GM13977 (cell line): ENCODE data around the gene SUN1.
A peak's percentile ranks its signal among the peaks of the same experiment; 100 is the strongest.

ENCODE experiments used
- DNase-seq: peaks from one replicate; pipeline ENCODE4 v3.0.0; 2012; ENCODE audit warnings: low spot score
- in situ Hi-C: fragments of 300-500 bp; cut with MboI; formaldehyde crosslinking; loops from one replicate; pipeline ENCODE4 v1.12.0; 2022; ENCODE audit warnings: low sequenced_read_pairs, low pct_unique_long_range_greater_than_20kb, mixed read lengths, inconsistent platforms; ENCODE audit not compliant: unreplicated experiment
- TF ChIP-seq, protein P1 (sequence below): IDR thresholded peaks from 2 replicates; pipeline ENCODE4 v1.5.1; 2012; ENCODE audit warnings: mild to moderate bottlenecking, control low read depth; ENCODE audit not compliant: insufficient read depth; ENCODE audit errors: extremely low read depth, missing control alignments

The SUN1 gene

DNA sequence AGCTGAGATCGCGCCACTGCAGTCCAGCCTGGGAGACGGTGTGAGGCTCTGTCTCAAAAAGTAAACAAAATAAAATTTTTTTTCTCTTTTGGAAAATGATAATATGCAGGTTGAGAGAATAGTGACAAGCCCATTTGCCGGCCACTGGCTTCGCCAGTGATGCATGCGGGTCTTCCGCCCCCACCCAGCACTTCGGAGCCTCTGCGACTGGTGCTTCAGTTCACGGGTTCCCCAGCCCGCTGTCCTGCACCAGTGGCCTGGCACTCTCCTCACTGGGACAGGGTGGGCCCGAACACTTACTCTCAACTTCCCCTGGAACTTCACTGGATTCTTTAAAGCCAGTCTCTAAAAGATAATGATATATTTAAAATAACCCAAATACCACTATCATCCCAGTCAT, 2.7 kb downstream of the SUN1 start:
- TF ChIP-seq, protein P1, sequence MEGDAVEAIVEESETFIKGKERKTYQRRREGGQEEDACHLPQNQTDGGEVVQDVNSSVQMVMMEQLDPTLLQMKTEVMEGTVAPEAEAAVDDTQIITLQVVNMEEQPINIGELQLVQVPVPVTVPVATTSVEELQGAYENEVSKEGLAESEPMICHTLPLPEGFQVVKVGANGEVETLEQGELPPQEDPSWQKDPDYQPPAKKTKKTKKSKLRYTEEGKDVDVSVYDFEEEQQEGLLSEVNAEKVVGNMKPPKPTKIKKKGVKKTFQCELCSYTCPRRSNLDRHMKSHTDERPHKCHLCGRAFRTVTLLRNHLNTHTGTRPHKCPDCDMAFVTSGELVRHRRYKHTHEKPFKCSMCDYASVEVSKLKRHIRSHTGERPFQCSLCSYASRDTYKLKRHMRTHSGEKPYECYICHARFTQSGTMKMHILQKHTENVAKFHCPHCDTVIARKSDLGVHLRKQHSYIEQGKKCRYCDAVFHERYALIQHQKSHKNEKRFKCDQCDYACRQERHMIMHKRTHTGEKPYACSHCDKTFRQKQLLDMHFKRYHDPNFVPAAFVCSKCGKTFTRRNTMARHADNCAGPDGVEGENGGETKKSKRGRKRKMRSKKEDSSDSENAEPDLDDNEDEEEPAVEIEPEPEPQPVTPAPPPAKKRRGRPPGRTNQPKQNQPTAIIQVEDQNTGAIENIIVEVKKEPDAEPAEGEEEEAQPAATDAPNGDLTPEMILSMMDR: no peak
- no peak for DNase-seq
- in situ Hi-C loops: no loop called here

DNA sequence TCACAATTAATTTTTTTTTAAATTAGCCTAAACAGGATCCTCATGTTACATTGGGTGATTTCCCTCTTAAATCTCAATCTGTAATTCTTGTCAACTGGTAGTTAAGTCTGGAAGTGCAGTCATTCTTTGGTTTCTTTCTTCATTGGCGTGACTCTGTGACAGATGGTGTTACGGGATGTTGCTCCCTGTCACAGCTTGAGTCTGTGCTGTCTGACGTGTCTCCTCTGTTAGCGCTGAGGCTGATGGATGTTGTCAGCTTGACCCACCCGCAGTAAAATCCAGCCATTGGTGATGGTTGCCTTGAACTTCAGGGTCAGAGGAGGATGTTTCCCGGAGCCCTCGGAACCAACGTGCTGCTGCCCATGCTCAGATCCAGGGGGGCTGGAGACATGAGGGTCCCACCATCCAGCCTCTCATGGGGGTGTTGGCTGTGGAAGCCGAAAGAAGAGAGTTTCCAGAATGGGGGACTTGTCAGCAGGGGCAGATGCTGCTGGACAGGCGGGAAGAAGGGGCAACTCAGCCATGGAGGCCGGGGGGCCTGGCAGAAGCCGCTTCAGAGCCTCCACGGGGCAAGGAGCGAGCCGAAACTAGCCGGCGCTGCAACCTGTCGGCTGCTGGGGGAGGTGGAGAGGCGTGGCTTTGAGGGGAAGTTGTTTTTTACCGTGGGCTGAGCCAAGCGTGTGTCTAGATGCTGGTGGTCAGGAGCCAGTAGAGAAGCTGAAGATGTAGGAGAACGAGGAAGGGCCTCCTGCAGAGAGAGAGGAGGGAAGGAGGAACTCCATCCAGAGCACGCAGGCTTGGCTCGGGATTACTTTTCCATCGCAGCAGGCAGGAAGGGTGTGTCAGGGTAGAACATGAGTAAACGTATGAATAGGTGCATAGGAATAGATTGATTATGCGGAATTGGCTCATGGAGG, 3.5 kb downstream of the SUN1 start:
- TF ChIP-seq, protein P1: no peak
- in situ Hi-C loops: no loop called here

DNA sequence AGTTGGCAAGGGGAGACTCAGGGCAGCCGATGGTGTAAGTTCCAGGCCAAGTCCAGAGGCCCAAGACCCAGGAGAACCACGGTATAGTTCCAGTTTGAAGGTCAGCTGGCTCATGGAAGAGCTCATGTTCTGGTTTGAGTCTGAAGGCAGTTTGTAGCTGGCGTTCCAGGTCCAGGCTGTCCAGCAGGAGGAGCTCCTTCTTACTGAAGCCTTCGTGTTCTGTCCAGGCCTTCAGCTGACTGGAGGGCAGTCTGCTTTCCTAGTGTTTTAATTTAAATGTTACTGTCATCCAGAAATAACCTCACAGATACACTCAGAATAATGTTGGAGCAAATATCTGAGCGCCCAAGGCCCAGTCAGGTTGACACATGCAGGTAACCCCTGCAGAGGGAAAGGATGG, 4.2 kb downstream of the SUN1 start:
- DNase-seq: no peak
- in situ Hi-C loops: no loop called here
- TF ChIP-seq, protein P1: peak; percentile 22

More for the DNA sequence above, 3.5 kb downstream of the SUN1 start:
- DNase-seq: no peak

DNA sequence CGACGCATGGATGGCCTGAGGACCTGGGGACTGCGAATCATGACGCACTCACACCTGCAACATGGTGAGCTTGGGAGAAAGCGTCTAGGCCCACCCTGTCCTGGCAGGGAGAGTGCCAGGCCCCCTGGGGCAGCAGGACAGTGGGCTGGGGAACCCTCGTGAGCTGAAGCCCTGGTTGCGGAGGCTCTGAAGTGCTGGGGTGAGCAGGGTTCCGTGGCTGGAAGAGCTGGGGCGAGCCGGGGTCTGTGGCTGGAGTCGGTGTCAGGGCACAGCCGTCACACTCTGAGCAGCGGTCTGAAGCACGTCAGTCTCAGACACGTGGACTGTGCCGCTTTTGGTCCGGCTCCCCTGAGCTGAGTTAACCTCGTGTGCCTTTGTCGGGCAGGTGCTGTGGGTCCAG, 4.7 kb downstream of the SUN1 start:
- DNase-seq: no peak
- TF ChIP-seq, protein P1: no peak
- in situ Hi-C loops: no loop called here

DNA sequence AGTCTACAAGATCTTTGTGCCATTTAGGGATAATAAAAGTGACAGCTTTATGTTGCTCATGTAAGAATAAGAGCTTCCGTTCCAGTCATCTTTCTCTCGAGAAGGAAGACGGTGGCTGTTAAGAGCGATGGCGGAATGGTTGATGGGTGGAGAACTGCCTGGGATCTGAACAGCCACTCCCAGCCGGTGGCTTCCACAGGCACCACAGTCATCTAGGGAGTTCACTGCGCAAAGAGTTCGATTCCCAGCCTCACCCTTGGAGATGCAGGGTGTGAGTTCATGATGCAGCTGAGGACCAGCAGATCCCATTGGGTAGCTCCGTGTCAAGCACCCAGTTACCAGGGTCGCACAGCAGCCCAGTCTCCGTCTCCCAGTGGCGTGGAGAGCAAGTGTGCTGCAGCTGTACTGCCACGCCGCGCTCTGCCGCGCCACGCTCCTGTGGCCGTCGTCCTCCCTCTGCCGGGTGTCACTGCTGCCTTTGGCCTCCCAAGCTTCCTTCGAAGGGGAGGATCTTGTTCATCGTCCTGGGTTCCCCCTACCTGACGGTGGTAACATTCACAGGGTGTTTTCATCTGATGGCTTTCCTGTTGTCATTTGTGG, 7.8 kb downstream of the SUN1 start:
- in situ Hi-C loops: no loop called here
- TF ChIP-seq, protein P1: no peak
- DNase-seq: no peak

DNA sequence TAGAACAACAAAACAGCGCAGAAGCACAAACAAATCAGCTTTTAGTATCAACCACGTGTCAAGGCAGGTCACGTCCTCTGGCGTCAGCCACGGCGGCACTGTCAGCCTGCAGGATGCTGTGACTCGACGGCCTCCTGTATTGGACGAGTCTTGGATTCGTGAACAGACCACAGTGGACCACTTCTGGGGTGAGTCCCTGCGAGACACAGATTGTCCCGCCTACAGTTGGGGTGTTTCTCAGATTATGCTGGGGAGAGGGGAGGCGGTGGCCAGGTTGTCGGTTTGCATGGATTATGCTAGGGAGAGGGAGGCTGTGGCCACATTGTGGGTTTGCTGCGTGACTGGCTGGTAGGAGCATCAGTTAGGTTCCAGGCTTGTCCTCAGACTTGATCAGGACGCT, 9.7 kb downstream of the SUN1 start:
- no peak for DNase-seq
- in situ Hi-C loops: no loop called here
- TF ChIP-seq, protein P1: no peak
